Globus pallidus (tissue), 1 donor: ENCODE data around the gene USP17L11.
"Not testable (repeated sequence)": the region's sequence is repeated elsewhere in the genome, so short reads cannot be mapped to it uniquely, and the experiment has no call there.

Source experiments
- DNase-seq: peaks from one replicate; pipeline ENCODE4 v3.0.0-alpha.2; 2015; ENCODE audit warnings: low spot score

USP17L11 gene, protein sequence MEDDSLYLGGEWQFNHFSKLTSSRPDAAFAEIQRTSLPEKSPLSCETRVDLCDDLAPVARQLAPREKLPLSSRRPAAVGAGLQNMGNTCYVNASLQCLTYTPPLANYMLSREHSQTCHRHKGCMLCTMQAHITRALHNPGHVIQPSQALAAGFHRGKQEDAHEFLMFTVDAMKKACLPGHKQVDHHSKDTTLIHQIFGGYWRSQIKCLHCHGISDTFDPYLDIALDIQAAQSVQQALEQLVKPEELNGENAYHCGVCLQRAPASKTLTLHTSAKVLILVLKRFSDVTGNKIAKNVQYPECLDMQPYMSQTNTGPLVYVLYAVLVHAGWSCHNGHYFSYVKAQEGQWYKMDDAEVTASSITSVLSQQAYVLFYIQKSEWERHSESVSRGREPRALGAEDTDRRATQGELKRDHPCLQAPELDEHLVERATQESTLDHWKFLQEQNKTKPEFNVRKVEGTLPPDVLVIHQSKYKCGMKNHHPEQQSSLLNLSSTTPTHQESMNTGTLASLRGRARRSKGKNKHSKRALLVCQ

GRCh38 chr4:9215105-9215504 is at the start of gene USP17L11:
TSS of gene USP17L11 (plus strand) at chr4:9215405. CDS start at chr4:9215405, 0 bp downstream.
- not testable (repeated sequence) for DNase-seq

GRCh38 chr4:9165990-9166389 is 49.2 kb upstream of the USP17L11 start:
- DNase-seq: not testable (repeated sequence)

DNA sequence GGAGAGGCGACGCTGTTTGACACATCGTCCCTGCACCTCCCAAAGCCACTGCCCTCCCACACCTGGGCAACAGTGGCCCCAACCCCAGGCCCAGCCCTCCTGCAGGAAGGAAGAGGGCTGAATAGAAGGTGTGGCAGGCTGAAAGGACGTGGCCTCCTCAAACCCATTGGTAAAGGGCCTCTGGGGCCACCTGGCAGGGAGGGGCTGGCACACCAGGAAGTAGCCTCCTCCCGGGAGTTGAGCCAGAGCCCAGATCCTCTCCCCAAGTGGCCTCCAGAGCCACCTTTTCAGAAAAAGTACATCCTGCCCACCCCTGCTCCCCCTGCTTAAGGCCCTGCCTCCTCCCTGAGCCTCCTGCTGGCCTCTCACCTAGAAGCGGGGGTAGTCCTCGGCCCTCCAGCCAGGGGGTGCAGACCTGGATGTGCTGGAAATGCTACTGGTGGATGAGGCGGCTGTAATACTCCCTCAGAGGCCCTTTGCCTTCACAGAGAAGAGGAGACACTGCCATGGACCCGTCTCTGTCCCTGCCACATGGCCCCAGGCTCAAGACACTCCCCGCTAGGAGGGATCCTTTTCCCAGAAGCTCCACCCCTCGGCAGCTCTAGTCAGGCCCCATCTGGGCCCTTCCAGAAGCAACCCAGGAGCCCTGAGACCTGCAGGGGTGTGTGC is 45.3 kb upstream of the USP17L11 start, which contains the start of gene FAM90A26:
Gene FAM90A26 (plus strand): TSS at position 619 of the 669 bp plus-strand sequence. CDS start 2,764 bp downstream, outside the sequence.
- not testable (repeated sequence) for DNase-seq

- not testable (repeated sequence) for DNase-seq
Observed at GRCh38 chr4:9210357-9210756, 4.8 kb upstream of the USP17L11 start, which contains the start of gene USP17L10. TSS of gene USP17L10 (plus strand) at chr4:9210657. CDS start at chr4:9210657, 0 bp downstream.

DNA sequence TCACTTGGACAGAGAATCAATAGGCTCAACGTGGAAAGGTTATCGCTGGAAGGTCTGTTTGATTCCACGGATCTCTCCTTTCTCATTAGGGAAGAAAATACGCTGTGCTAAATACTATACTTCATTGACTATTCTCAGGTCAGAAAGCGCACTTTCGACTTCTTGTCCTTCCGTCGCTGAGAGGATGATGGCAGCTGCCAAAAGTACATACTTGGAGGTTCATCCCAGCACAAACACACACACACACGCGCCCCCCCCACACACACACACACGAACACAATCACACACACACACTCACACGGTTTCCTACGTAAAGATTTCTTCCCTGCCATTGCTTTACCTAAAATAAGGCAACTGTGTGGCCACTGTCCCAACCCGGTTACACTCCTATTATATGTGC is 504 bp upstream of the USP17L11 start:
- DNase-seq: not testable (repeated sequence)

DNA sequence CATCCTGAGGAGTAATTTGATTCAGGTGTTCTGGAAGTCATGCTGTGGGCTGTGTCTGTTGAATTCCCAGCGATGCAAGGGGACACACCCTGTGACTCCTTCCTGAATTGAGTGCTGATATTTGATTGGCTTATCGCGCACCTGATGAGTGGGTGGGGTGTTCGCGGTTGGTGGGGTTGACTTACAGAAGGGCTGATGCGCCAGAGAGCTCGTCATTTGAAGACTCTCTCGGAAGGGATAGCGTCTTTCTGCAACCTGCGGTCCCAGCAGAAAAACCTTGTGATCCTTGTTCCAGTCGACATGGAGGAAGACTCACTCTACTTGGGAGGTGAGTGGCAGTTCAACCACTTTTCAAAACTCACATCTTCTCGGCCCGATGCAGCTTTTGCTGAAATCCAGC is 4.6 kb downstream of the USP17L11 start, which contains the start of gene USP17L12:
Gene USP17L12 (plus strand): TSS at position 301 of the 400 bp plus-strand sequence. CDS start 0 bp downstream, at position 301.
- not testable (repeated sequence) for DNase-seq

- not testable (repeated sequence) for DNase-seq
Observed at GRCh38 chr4:9224596-9224995, 9.4 kb downstream of the USP17L11 start, which contains the start of gene USP17L13. TSS of gene USP17L13 (plus strand) at chr4:9224896. CDS start at chr4:9224896, 0 bp downstream.

GRCh38 chr4:9230249-9230648 is 15.0 kb downstream of the USP17L11 start:
- not testable (repeated sequence) for DNase-seq

DNA sequence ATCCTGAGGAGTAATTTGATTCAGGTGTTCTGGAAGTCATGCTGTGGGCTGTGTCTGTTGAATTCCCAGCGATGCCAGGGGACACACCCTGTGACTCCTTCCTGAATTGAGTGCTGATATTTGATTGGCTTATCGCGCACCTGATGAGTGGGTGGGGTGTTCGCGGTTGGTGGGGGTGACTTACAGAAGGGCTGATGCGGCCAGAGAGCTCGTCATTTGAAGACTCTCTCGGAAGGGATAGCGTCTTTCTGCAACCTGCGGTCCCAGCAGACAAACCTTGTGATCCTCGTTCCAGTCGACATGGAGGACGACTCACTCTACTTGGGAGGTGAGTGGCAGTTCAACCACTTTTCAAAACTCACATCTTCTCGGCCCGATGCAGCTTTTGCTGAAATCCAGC is 18.9 kb downstream of the USP17L11 start, which contains the start of gene USP17L15:
Gene USP17L15 (plus strand): TSS at position 301 of the 400 bp plus-strand sequence. CDS start 0 bp downstream, at position 301.
- not testable (repeated sequence) for DNase-seq

- not testable (repeated sequence) for DNase-seq
Observed at GRCh38 chr4:9238461-9238860, 23.3 kb downstream of the USP17L11 start.

DNA sequence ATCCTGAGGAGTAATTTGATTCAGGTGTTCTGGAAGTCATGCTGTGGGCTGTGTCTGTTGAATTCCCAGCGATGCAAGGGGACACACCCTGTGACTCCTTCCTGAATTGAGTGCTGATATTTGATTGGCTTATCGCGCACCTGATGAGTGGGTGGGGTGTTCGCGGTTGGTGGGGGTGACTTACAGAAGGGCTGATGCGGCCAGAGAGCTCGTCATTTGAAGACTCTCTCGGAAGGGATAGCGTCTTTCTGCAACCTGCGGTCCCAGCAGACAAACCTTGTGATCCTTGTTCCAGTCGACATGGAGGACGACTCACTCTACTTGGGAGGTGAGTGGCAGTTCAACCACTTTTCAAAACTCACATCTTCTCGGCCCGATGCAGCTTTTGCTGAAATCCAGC is 28.4 kb downstream of the USP17L11 start, which contains the start of gene USP17L17:
Gene USP17L17 (plus strand): TSS at position 301 of the 400 bp plus-strand sequence. CDS start 0 bp downstream, at position 301.
- DNase-seq: not testable (repeated sequence)

DNA sequence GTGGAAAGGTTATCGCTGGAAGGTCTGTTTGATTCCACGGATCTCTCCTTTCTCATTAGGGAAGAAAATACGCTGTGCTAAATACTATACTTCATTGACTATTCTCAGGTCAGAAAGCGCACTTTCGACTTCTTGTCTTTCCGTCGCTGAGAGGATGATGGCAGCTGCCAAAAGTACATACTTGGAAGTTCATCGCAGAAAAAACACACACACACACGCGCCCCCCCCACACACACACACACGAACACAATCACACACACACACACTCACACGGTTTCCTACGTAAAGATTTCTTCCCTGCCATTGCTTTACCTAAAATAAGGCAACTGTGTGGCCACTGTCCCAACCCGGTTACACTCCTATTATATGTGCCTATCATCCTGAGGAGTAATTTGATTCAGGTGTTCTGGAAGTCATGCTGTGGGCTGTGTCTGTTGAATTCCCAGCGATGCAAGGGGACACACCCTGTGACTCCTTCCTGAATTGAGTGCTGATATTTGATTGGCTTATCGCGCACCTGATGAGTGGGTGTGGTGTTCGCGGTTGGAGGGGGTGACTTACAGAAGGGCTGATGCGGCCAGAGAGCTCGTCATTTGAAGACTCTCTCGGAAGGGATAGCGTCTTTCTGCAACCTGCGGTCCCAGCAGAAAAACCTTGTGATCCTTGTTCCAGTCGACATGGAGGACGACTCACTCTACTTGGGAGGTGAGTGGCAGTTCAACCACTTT is 32.9 kb downstream of the USP17L11 start, which contains the start of gene USP17L18:
Gene USP17L18 (plus strand): TSS at position 678 of the 728 bp plus-strand sequence. CDS start 0 bp downstream, at position 678.
- DNase-seq: not testable (repeated sequence)

DNA sequence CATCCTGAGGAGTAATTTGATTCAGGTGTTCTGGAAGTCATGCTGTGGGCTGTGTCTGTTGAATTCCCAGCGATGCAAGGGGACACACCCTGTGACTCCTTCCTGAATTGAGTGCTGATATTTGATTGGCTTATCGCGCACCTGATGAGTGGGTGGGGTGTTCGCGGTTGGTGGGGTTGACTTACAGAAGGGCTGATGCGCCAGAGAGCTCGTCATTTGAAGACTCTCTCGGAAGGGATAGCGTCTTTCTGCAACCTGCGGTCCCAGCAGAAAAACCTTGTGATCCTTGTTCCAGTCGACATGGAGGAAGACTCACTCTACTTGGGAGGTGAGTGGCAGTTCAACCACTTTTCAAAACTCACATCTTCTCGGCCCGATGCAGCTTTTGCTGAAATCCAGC is 37.9 kb downstream of the USP17L11 start, which contains the start of gene USP17L19:
Gene USP17L19 (plus strand): TSS at position 301 of the 400 bp plus-strand sequence. CDS start 0 bp downstream, at position 301.
- DNase-seq: not testable (repeated sequence)

DNA sequence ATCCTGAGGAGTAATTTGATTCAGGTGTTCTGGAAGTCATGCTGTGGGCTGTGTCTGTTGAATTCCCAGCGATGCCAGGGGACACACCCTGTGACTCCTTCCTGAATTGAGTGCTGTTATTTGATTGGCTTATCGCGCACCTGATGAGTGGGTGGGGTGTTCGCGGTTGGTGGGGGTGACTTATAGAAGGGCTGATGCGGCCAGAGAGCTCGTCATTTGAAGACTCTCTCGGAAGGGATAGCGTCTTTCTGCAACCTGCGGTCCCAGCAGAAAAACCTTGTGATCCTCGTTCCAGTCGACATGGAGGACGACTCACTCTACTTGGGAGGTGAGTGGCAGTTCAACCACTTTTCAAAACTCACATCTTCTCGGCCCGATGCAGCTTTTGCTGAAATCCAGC is 42.6 kb downstream of the USP17L11 start, which contains the start of gene USP17L20:
Gene USP17L20 (plus strand): TSS at position 301 of the 400 bp plus-strand sequence. CDS start 0 bp downstream, at position 301.
- not testable (repeated sequence) for DNase-seq

- DNase-seq: not testable (repeated sequence)
Observed at GRCh38 chr4:9262572-9262971, 47.4 kb downstream of the USP17L11 start, which contains the start of gene USP17L21. TSS of gene USP17L21 (plus strand) at chr4:9262872. CDS start at chr4:9262872, 0 bp downstream.
